Fibroblast of upper back skin (primary cell): Measurements from ENCODE around the gene ALG14.
"Not testable (repeated sequence)": the region's sequence is repeated elsewhere in the genome, so short reads cannot be mapped to it uniquely, and the experiment has no call there.

Source experiments
- DNase-seq: peaks from one replicate; pipeline ENCODE4 v3.0.0-alpha.2; 2013

ALG14 gene

DNA sequence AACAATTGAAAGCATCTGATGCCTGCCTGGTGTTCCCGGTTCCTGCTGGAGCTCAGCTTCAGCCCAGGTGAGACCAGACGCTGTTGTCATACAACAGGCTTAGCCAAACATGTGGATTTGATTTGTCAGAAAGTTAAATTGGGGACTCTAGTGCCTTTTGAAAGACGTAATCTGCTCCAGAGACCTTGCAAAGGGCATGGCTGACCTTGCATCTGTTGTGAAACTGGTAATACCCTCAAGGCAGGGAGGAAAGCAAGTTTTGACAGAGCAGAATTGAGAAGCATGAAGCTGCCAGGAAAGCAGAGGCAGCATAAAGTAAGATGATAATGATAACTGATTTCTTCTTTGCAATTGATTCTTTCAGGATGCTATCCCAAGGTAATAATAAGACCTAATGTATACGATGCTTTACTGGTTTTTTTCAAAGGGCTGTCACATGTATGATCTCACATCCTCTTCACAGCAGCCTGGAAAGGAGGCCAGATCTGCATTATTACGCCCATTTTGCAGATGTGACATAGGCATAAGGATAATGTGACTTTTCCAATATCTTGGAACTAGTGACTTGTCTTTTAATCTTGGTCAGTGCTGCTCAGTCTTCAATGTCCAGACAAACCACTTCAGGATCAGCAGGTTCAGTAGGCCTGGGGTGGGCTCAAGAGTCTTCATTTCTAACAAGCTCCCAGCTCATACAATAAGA, 121.1 kb downstream of the ALG14 start:
- no peak for DNase-seq

DNA sequence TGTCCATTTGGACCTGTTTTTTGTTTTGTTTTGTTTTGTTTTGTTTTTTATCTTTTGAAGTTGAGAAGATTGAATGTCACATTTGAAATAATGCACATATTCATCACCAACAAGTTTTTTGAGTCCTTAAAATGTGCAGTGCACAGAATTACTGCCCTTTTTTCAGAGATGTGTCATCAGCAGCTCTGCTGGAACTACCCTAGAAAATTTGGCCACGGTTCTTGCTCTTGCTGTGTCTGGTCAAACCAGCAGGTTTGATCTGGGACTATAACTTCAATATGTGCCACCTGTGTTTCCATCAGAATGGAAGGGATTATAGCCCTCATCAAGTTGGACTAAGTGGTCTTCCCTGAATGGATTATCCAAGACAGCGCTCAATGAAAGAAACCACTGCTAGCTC, 121.7 kb downstream of the ALG14 start:
- no peak for DNase-seq

DNA sequence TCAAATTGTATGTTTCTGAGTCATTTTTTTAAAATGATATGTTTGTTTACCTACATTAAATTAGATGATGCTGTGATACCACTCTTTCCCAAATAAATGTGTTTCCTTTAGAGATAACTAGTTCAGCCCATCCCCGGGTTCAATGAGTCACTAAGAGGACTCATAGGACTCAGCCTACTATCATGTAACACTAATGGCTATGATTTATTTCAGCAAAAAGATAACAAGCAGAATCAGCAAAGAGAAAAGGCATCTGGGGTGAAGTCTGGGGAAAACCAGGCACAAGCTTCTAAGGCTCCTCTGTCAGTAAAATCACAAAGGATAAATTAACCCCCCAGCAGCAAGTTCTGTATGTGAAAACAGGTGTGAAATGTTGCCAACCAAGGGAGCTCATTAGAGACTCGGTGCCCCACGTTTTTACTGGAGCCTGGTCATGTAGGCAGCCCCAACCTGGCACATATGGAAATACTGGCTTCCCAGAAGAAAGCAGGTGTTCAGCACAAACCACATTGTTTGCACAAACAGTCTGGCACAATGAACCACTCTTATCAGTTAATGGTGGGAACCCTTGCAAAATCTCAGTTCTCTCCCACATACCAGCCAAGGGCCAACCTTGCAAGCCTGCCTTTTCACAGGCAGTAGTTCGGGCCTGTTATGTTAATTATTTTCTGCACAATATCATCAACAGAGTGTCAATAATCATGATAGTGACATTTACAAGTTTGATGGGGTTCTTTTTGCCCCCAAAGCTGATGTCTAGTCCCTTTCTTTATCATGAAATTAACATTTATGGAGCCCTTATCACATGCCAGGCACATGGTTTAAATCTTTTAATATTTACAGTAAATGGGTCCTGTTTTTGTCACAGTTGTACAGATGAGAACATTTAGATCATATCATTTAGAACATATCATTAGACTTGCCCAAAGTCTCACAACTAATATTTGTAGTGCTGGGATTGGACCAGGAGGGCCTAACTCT, 122.8 kb downstream of the ALG14 start:
- peak; percentile 21 for DNase-seq

DNA sequence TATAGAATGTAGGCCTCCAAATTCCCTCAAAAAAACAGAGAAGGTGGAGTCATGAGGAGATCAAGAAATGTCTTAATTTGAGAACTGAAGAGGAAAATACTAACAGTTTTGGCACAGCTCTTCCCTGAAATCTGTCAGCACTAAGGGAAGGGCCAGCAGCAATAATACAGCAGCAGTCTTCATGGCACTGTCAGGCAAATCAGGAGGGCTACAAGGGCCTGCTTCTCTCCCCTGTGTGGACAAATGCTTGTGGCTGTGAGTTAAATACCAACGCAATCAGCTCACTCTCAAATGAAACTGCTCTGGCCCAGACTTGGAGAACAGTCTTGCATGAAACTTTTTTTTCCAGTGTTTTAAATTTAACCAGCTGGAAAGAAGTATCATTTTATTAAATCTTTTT, 125.3 kb downstream of the ALG14 start:
- DNase-seq: peak; percentile 89

DNA sequence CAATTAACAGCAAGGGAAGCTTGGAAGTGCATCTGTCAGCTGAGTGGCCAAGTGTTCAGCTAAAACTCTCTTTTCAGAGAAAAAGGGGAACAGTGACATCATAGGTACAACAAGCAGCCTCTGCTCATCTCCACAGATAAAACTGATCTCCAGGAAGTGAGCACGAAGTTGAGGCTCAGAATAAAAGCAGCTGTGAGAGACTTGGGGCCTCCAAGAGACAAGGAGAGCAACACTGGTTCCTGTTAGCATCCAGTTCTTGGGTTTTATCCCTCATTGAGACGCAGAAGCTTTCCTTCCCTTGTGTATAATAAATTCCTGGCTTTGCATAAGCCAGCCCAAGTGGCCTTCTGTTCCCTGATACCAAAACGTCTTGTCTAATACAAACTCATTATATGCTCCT, 125.9 kb downstream of the ALG14 start:
- no peak for DNase-seq

DNA sequence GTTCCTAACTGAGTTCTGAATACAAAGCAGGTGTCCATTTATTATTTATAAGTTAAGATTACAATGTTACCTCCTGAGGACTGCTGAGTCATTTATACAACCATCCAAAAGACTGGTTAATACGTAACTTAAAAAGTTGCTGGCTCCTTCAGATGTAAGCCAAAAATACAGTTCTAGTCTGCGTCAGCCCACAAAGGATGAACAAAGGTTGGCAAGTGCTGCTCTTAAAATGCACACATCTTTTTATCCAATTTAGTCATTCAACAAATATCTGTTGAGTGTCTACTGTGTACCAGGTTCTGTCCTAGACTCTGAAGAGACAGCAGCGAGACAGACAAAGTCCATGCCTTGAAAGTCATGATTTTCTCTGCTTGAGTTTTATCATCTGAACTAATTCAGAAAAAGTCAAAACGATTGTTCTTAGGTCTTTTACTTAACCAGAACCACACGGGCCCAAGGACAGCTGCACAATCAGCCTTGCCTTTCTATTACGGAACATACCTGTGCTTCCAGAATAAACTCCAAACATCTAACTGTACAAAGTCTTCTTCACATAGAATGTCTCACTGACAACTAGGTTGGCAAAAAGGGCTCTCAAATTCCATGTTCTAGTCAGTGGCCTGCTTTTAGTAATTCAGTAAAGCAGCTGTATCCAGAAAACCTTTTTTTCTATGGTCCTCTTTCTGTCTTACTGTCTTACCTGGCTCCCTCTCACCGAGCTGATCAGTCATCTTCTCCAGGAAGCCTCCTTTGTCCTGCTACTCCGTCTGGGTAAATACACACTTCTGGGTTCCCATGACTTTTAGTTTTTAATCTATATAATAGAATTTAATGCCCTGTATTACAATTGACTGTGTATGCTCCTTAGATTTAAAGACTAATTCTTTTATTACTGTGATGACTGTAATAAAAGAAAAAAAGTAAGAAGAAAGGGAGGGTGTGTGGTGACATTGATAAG, 130.3 kb downstream of the ALG14 start:
- DNase-seq: no peak

DNA sequence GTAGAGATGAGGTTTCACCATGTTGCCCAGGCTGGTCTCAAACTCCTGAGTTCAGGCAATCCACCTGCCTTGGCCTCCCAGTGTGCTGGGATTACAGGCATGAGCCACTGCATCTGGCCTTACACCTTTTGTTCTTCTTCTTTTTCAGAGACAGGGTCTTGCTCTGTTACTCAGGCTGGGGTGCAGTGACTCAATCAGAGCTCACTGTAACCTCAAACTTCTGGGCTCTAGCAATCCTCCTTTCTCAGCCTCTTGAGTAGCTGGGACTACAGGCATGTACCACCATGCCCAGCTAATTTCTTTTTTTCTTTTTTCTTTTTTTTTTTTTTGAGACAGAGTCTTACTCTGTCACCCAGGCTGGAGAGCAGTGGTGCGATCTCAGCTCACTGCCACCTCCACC, 131.3 kb downstream of the ALG14 start:
- DNase-seq: not testable (repeated sequence)

DNA sequence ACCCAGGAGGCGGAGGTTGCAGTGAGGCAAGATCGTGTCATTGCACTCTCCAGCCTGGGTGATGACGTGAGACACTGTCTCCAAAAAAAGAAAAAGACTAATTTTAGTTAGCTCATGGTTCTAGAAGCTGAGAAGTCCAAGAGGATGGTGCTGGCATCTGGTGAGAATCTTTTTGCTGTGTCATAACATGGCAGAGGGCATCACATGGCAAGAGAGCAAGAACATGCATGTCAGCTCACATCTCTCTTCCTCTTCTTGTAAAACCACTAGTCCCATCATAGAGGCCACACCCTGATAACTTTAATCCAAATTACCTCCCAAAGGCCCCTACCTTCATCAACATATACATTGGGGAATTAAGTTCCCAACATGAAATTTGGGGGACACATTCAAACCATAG, 132.0 kb downstream of the ALG14 start:
- no peak for DNase-seq

DNA sequence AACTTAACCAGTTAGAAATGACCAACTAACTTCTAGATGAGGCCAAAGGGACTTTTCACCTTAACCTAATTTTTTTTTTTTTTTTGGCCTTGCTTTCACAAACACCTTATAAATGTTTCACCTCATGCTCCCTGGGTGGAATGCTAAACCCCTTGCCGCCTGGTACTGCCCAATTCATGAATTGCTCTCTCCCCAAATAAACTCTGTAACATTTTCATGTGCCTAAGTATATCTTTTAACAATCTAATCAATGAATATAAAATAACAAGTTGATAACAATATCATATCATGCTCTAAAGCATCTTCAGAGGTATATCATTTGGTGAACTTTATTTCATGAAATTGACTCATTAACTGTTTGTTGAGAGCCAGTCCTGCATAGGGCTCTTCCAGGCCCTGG, 134.9 kb downstream of the ALG14 start:
- DNase-seq: no peak

DNA sequence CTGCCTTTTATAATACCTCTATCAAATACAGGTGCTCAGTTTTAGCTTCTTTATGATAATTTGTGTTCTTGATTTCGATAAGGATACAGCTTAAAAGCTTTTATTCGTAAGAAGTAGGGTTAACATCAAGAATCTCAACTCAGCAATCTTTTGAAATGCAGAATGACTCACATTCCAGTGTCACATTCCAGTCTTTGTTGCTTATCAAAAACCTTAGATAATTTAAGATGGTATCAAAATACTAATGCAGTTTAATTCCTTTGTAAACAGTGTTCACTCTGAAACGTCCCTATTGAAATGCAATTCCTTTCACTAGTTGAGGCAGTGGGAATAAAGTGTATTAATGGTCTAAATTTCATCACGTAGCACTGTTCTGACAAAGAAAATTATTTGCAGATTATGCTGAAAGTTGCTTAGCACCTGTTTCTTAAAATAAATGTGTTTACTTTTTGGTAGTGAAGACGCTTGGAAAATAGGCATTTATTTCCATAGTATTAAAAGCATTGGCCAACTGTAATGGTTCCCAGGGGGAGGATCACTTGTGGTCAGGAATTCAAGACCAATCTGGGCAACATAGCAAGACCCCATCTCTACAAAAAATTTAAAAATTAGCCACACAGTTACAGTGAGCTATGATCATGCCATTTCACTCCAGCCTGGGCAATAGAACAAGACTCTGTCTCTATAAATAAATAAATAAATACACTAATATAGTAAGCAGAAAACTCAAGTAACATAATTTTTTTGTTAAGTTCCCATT, 135.7 kb downstream of the ALG14 start:
- no peak for DNase-seq

DNA sequence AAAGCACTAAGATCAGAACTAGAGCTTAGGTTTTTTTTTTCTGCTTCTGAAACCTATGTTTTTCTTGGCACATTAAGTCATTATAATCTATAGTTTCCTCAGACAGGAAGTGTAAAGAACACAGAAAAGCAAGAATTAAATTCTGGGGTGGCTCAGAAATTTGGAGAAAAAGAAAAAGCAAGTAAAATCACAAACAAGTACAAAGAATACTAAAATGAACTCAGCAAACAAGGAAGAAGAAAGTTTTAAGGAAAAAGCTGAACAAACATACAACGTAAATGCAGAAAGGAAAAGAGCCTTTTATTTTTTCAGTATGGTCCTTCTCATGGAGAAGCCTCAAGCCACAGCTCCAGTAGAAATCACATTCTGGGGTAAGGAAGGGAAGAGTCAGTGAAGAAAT, 137.3 kb downstream of the ALG14 start:
- DNase-seq: no peak

DNA sequence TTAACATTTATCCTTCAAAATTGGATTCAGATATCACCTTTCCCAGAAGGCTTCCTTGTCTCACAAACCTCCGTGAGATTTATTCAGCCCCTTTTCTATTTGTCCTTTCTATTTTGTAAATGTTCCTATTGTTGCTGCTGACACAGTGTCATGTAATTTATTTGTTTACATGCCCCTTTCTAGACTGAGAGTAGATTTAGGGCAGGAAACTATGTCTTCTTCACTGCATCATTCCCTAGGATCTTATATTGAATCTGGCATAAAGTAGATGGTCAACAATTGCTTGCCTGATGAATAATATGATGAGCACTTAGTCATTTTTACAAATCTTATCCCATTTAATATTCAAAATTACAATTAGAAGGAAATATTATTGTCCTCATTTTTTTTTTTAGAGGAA, 137.7 kb downstream of the ALG14 start:
- no peak for DNase-seq

DNA sequence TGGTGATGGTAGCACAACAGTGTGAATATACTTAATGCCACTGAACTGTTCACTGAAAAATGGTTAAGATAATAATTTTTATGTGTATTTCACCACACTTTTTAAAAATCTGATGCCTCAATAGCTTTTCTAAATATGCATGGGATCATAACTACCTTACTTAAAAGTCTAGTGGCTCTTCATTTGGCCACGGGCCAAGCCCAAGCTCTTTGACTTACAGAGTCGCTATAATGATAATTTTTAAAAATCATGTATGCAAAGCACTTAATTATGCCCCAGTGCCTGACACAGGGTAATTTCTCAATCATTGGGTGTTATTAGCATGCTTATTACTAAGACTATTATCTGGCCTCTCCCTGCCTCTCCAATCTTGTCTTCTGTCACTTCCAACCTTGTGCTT, 138.2 kb downstream of the ALG14 start:
- DNase-seq: no peak

DNA sequence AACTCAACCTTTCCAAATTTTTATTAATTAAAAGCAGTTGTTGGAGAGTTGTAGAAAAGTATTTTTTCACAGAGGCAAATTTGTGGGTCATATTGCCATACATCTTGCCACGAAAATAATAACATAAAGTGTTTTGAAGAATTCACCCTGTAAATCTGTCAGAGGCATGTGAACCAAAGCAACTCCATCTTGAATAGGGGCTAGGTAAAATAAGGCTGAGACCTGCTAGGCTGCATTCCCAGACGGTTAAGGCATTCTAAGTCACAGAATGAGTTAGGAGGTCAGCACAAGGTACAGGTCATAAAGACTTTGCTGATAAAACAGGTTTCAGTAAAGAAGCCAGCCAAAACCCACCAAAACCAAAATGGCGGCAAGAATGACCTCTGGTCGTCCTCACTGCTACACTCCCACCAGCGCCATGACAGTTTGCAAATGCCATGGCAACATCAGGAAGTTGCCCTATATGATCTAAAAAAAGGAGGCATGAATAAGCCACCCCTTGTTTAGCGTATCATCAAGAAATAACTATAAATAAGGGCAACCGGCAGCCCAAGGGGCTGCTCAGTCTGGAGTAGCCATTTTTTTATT, 141.4 kb downstream of the ALG14 start:
- DNase-seq: no peak

DNA sequence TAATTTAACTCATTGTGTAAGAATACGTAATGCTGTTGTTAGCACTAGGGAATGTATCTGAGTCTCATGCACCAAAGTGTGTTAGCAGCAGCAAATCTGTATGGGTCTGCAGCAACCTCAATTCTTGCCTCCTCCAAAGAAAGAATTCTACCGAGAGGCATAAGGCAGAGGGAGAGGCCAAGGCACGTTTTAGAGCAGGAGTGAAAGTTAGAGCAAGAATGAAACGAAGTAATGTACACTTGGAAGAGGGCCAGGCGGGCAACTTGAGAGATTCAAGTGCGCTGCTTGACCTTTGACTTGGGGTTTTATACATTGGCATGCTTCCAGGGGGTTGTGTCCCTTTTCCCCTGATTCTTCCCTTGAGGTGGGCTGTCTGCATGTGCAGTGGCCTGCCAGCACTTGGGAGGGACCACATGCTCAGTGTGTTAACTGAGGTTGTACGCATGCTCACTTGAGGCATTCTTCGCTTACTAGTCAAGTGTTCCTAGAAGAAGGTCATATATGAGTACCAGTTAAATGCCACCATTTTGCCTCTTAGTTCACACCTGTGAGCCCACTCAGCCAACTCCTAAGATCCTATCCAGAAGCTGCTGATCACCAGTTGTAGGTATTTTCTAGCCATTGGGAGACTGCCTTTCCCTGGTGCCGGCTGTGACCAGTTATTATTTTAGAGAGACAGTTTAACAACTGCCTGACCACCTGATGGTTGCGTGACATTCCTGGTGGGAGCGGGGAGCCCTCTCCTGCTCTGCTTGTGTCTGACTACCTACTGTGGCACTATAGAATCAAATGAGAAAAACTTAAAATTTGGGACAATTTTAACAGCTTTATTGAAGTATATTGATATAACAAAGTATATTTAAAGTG, 143.2 kb downstream of the ALG14 start:
- DNase-seq: no peak

DNA sequence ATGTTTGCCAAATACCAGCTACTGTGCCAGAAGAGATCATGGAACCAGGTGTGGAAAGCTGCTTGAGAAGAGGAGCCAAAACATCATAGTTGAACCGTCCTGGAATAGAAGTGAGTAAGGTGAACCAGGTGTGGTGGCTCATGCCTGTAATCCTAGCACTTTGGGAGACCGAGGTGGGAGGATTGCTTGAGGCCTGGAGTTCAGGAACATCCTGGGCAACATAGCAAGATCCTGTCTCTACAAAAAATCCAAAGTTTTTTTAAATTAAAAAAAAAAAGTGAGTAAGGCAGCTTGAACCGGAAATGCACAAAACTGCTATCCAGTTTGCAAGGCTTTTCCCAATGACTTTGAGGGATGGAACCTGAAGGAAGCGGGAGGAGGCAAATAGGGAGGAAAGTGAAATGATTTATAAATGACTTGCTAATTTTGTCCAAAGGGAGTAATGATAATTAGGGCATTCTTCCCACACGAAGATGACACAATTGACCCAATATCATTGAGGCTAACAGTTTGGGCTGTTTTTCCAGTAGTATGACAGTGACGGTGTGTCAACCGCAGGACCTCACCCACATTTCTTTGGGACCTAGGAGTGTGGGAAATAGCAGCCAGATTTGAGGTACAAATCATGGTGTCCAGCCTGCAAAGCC, 144.3 kb downstream of the ALG14 start:
- no peak for DNase-seq

DNA sequence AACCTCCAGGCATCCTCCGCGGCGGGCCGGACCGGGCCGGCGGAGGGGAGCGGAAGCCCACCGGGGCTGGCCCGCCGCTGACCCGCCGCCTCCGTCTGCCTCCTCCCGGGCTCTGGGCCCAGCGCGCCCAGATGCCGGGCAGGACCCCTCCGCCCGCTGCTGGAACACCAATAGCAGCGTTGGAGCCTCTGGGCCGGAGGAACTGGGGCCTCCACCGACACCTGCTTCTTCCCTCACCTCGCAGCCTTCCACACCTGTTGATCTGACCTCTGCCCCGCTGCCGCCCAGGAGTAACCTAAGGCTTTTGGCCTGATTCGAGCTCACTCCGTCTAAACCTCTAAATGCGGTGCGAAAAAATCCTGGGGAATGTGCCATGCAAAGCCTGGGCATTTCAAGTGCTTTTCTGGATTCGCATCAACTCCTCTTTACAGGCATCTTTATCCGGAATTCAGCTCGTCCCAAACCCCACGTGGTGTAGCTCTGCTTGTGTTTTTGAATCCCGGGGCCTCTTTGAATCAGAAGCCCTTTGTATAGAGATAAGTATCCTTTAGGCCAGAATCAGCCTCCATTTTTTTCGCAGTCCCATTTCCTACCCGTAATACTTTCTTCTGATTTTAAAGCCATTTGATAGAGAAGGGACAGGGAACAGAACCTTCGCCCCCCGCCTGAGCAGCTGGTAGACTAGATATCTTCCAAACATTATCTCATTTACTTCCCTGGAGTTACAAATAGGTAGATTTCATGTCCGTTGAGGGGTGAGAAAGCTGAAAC, 145.2 kb downstream of the ALG14 start:
- peak; percentile 57 for DNase-seq

DNA sequence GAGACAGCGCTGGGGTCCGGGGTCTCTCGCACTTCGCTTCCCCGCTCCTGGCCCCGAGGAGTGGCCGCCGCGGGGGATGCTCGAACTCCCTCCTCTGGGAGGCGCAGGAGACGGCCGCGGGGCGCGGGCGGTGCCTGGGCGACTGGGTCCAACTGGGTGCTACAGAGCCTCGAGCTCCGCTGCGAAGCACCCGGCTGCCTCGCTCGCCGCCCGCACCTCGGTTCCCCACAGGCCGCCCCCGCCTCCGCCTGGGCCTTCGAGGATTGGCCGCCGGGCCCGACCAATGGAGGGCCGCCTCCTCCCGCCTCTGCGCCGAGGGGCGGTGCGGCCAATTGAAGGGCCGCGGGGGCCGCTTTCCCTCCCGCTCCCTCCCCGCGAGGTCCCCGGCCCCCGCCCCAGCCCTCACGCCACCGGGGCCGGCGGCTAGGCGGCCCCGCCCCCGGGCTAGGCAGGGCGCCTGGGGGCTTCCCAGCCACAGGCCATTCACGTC, 145.8 kb downstream of the ALG14 start, which contains the start of gene CNN3:
TSS of gene CNN3 (minus strand) at position 196 of the 490 bp plus-strand sequence. CDS start 216 bp downstream, outside the sequence.
- peak; percentile 94 for DNase-seq
